CD4-positive, alpha-beta T cell treated with Interleukin-21 for 1 hour (primary cell): ENCODE results near the gene EPN2.
"Not testable (repeated sequence)": the region's sequence is repeated elsewhere in the genome, so short reads cannot be mapped to it uniquely, and the experiment has no call there.

Experiments used
- DNase-seq: peaks from one replicate; pipeline ENCODE4 v3.0.0-alpha.2; 2020

Gene EPN2

DNA sequence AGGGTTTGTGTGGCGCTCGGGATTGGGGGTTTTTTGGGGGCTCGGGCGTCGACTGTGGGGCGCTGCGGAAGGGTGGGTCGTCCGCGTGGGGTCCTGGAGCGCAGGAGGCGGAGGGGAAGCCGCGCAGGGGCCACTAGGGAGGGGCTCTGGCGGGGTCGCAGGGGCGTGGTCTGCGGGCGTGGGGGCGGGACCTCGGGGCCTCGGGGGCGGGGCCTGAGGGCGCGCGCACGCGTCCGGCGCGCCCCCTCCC, at the start of gene EPN2:
EPN2 (plus strand) TSS at position 228 of the 250 bp plus-strand sequence. CDS start 45,754 bp downstream, outside the sequence.
- DNase-seq: peak; percentile 66

- not testable (repeated sequence) for DNase-seq
These were observed 49.0 kb upstream of the EPN2 start for GRCh38 chr17:19187883-19188869.

GRCh38 chr17:19188870-19189708, 48.1 kb upstream of the EPN2 start:
- DNase-seq: not testable (repeated sequence)

GRCh38 chr17:19189781-19190405, 47.3 kb upstream of the EPN2 start:
- DNase-seq: not testable (repeated sequence)

- not testable (repeated sequence) for DNase-seq
These were observed 40.6 kb upstream of the EPN2 start for GRCh38 chr17:19196382-19197204.

GRCh38 chr17:19202448-19202847, 34.7 kb upstream of the EPN2 start:
- DNase-seq: not testable (repeated sequence)

DNA sequence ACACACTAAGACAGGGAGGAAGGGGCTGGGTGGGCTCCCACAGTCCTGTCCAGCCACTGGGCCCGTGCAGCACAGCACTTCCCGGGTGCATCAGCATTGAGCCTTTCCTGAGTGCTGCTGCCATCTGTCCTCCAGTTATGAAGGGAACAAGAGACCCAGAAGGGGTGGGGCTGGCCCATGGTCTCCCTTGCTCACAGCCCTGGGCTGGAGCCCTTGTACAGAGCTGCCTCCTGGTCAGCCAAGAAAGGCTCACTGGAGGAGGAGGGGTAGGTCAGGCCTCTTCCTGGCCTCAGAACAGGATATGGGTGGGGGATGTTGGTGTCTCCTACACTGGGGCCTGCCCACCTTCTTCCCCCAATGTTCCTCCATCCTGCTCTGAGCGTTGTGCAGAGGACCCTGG, 33.7 kb upstream of the EPN2 start:
- DNase-seq: not testable (repeated sequence)

GRCh38 chr17:19215074-19215860, 21.9 kb upstream of the EPN2 start:
- DNase-seq: not testable (repeated sequence)

GRCh38 chr17:19216148-19216926, 20.8 kb upstream of the EPN2 start:
- not testable (repeated sequence) for DNase-seq

- not testable (repeated sequence) for DNase-seq
These were observed 18.3 kb upstream of the EPN2 start for GRCh38 chr17:19218914-19219313.

GRCh38 chr17:19219384-19219783, 17.8 kb upstream of the EPN2 start:
- DNase-seq: not testable (repeated sequence)

GRCh38 chr17:19220195-19220594, 17.0 kb upstream of the EPN2 start:
- DNase-seq: not testable (repeated sequence)

DNA sequence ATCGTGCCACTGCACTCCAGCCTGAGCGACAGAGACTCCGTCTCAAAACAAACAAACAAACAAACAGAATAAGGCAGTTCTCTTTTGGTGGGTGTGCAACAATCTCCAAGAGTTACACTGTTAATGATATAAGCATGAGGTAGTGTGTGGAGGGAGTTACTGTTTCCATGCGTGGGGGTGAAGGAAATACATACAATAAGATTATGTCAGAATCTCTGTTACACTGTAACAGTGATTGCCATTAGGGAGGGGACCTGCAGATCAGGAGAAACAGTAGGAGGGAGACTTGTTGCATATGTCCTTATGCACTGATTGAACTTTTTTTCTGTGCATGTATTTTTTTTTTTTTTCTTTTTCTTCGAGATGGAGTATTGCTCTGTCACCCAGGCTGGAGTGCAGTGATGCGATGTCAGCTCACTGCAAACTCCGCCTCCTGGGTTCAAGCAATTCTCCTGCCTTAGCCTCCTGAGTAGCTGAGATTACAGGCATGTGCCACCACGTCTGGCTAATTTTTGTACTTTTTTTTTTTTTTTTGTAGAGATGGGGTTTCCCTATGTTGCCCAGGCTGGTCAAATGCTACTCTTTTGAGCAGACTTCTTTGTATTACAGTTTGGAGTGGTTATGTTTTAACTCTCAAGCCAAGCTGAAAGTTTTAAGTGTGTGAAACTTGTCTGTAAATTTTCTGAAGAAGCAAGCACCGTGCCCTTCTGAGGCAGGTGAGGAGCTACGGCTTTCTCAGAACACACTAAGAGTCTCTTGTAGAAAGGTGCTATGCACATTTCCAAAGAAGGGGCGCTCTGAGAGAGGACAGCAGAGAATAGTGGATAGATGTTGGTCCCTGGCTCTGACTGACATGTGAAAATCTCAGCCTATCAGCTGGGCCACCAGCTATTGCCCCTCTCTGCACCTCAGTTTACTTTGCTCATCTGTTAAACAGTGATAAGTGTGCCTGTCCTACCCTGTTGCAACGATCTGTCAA, 10.3 kb upstream of the EPN2 start:
- not testable (repeated sequence) for DNase-seq

GRCh38 chr17:19234676-19235075, 2.5 kb upstream of the EPN2 start:
- DNase-seq: not testable (repeated sequence)

- DNase-seq: not testable (repeated sequence)
These were observed 621 bp upstream of the EPN2 start for GRCh38 chr17:19236351-19237138.

- DNase-seq: no peak
These were observed 412 bp downstream of the EPN2 start for GRCh38 chr17:19237389-19238166.

GRCh38 chr17:19238167-19238505, 970 bp downstream of the EPN2 start:
- DNase-seq: peak; percentile 2

- DNase-seq: no peak
These were observed 2.4 kb downstream of the EPN2 start for GRCh38 chr17:19239544-19239943.
